Measurements from ENCODE around the gene RRP15. TPM values are rescaled to one million over a fixed set of nuclear protein-coding genes. Genes with fewer than 3 reads are reported as not detected.

RRP15 gene
- total and polyA plus RNA-seq, 2 of the 13 experiments (the other 11 are each of a cell fraction or from before 2014, with no cell fraction given): 2.1 to 37.5 TPM

DNA sequence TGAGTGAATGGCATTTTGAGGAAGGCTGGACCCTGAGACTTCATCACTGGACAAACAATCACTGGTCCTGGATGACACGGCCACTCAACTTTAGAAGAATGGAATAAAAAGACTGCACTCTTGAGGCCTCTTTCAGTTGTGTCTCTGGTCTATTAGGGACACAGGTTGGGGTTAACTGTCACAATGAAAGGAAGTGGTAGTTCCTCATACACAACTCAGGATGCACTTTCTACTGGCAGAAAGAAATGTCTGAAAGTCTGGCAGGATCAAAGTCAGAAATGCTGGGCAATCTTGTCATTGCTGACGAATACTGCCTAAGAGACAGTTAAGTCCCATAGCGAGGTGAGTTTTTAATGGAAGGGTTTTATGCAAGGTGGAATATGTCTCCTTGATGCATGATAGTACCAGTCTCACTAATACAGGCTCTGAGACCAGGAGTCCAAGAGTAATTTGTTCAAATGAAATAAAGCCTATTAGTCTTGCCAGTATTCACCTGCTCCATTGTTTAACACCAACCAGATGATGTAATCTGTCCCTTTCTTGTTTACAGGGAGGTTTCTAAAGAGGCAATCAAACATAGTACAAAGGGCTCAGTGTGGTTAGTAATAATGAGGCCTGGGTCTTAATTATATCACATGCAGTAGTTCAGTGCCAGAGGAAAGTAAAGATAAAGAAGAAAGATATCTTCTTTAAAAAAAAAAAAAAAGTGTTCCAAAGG, 11.2 kb upstream of the RRP15 start:
- 0% methylated on average over 3 of the region's 3 CpGs for WGBS (ENCODE audit: low lambda C conversion rate)

DNA sequence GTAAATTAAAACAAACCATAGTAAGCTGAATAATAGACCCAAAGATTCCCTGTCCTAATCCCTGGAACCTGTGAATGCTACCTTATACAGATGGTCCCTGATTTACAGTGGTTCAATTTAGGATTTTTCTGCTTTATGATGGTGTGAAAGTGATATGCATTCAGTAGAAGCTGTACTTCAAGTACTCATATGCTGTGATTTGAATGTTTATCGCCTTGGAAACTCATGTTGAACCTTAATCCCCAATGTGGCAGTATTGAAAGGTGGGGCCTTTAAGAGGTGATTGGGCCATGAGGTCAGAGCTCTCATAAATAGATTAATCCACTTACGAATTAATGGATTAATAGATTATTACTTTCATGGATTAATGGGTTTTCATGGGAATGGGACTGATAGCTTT, 10.6 kb upstream of the RRP15 start:
- intact Hi-C loops (cut with micrococcal nuclease; ENCODE audit: unreplicated experiment) (no loop called here), in situ Hi-C loops (cut with HindIII; ENCODE audit: extremely low pct_ligation_motif_present, low pct_unique_long_range_greater_than_20kb) (no loop called here)
- H3K79me2 ChIP-seq (ENCODE audit: insufficient read depth, low read length): no peaks in the 10 kb centered on the region
- no peaks in the 10 kb centered on the region for H3K36me3 ChIP-seq (replicated peaks in 1 of 2; ENCODE audit: control insufficient read depth in 1 of 2, insufficient read depth in 2 of 2, low read length in 2 of 2)
- DNase-seq (ENCODE audit: low spot score): no peak
- ATAC-seq: no peak
- no peaks in the 10 kb centered on the region for H3K4me1 ChIP-seq (ENCODE audit: insufficient read depth, low read length)
- no peak overlapping the region for H3K27ac ChIP-seq (ENCODE audit: extremely low read length, insufficient read depth, low read length)
- H3K4me3 ChIP-seq (replicated peaks in 1 of 3; ENCODE audit: insufficient read depth in 1 of 3, low read depth in 2 of 3, low read length in 3 of 3): no peak overlapping the region
- WGBS (ENCODE audit: low lambda C conversion rate): 13% methylated on average over 2 of the region's 2 CpGs
- CTCF ChIA-PET (ENCODE audit: low intra/inter-chr PET ratio, low total read pairs): no interaction called here
- no peaks in the 10 kb centered on the region for H4K20me1 ChIP-seq (ENCODE audit: insufficient read depth, low read length)
- no peak for FAIRE-seq
- no peaks in the 10 kb centered on the region for H3K27me3 ChIP-seq (ENCODE audit: control insufficient read depth in 1 of 2, insufficient read depth in 2 of 2, low read length in 2 of 2)
- no peaks in the 10 kb centered on the region for H3K9me3 ChIP-seq (ENCODE audit: low read length)
- H3K4me2 ChIP-seq (ENCODE audit: low read depth, low read length): no peak overlapping the region
- H3K9ac ChIP-seq (ENCODE audit: insufficient read depth, low read depth, low read length): no peak overlapping the region
- H2AFZ ChIP-seq (ENCODE audit: low read length): no peak overlapping the region
- BruUV-seq (replicated peaks): no TSS peak
- POLR2A ChIA-PET: interaction anchor here (1.0 kb wide), 1 partner anchor 10 kb away, joined by 3 read pairs; the partner anchor contains the start of gene RRP15
- TF ChIP-seq GATA4 (IDR thresholded peaks at IDR 0.05; ENCODE audit: borderline replicate concordance, low read depth) (no peak), ZFP1 (CRISPR knock-in tag; IDR thresholded peaks at IDR 0.05) (no peak), HNF4G (IDR thresholded peaks at IDR 0.05; ENCODE audit: borderline replicate concordance, low read depth, low read length) (no peak), HNF4G (CRISPR knock-in tag; IDR thresholded peaks at IDR 0.05; ENCODE audit: borderline replicate concordance, low read depth) (no peak)
- TF ChIP-seq, protein P1, sequence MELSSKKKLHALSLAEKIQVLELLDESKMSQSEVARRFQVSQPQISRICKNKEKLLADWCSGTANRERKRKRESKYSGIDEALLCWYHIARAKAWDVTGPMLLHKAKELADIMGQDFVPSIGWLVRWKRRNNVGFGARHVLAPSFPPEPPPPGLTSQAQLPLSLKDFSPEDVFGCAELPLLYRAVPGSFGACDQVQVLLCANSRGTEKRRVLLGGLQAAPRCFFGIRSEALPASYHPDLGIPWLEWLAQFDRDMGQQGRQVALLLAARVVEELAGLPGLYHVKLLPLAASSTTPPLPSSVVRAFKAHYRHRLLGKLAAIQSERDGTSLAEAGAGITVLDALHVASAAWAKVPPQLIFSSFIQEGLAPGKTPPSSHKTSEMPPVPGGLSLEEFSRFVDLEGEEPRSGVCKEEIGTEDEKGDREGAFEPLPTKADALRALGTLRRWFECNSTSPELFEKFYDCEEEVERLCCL (CRISPR knock-in tag; IDR thresholded peaks at IDR 0.05; ENCODE audit: borderline replicate concordance): no peak
- TF ChIP-seq, protein P2, sequence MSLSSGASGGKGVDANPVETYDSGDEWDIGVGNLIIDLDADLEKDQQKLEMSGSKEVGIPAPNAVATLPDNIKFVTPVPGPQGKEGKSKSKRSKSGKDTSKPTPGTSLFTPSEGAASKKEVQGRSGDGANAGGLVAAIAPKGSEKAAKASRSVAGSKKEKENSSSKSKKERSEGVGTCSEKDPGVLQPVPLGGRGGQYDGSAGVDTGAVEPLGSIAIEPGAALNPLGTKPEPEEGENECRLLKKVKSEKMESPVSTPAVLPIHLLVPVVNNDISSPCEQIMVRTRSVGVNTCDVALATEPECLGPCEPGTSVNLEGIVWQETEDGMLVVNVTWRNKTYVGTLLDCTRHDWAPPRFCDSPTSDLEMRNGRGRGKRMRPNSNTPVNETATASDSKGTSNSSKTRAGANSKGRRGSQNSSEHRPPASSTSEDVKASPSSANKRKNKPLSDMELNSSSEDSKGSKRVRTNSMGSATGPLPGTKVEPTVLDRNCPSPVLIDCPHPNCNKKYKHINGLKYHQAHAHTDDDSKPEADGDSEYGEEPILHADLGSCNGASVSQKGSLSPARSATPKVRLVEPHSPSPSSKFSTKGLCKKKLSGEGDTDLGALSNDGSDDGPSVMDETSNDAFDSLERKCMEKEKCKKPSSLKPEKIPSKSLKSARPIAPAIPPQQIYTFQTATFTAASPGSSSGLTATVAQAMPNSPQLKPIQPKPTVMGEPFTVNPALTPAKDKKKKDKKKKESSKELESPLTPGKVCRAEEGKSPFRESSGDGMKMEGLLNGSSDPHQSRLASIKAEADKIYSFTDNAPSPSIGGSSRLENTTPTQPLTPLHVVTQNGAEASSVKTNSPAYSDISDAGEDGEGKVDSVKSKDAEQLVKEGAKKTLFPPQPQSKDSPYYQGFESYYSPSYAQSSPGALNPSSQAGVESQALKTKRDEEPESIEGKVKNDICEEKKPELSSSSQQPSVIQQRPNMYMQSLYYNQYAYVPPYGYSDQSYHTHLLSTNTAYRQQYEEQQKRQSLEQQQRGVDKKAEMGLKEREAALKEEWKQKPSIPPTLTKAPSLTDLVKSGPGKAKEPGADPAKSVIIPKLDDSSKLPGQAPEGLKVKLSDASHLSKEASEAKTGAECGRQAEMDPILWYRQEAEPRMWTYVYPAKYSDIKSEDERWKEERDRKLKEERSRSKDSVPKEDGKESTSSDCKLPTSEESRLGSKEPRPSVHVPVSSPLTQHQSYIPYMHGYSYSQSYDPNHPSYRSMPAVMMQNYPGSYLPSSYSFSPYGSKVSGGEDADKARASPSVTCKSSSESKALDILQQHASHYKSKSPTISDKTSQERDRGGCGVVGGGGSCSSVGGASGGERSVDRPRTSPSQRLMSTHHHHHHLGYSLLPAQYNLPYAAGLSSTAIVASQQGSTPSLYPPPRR (CRISPR knock-in tag; IDR thresholded peaks at IDR 0.05; ENCODE audit: borderline replicate concordance): no peak

More for the DNA sequence above, 11.2 kb upstream of the RRP15 start:
- no peak for TF ChIP-seq ZNF777 (CRISPR knock-in tag; IDR thresholded peaks at IDR 0.05)
- TF ChIP-seq, protein P3, sequence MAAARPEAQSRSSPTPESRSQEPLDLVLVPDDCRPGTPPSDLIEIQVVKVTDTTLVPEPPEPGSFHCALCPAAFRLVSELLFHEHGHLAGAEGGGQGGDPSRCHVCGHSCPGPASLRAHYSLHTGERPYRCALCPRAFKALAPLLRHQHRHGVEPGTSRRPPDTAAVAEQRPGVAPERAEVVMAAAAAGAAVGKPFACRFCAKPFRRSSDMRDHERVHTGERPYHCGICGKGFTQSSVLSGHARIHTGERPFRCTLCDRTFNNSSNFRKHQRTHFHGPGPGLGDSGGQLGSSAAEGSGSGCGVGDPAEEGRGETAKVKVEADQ (CRISPR knock-in tag; IDR thresholded peaks at IDR 0.05; ENCODE audit: borderline replicate concordance): no peak
- no peak for TF ChIP-seq ZNF207 (IDR thresholded peaks at IDR 0.05; ENCODE audit: borderline replicate concordance)
- ChIA-PET POLR2A (interaction anchor here (1.0 kb wide), 1 partner anchor 11 kb away, joined by 3 read pairs; the partner anchor contains the start of gene RRP15), CTCF (ENCODE audit: low intra/inter-chr PET ratio, low total read pairs) (no interaction called here)
- Histone ChIP-seq H3K27me3 (ENCODE audit: control insufficient read depth in 1 of 2, insufficient read depth in 2 of 2, low read length in 2 of 2) (no peaks in the 10 kb centered on the region), H2AFZ (ENCODE audit: low read length) (no peak overlapping the region), H3K4me1 (ENCODE audit: insufficient read depth, low read length) (no peaks in the 10 kb centered on the region), H3K79me2 (ENCODE audit: insufficient read depth, low read length) (no peaks in the 10 kb centered on the region), H3K9ac (ENCODE audit: insufficient read depth, low read depth, low read length) (no peak overlapping the region), H3K4me2 (ENCODE audit: low read depth, low read length) (no peak overlapping the region), H4K20me1 (ENCODE audit: insufficient read depth, low read length) (no peaks in the 10 kb centered on the region), H3K36me3 (replicated peaks in 1 of 2; ENCODE audit: control insufficient read depth in 1 of 2, insufficient read depth in 2 of 2, low read length in 2 of 2) (no peaks in the 10 kb centered on the region), H3K9me3 (ENCODE audit: low read length) (no peaks in the 10 kb centered on the region), H3K27ac (ENCODE audit: extremely low read length, insufficient read depth, low read length) (no peak overlapping the region), H3K4me3 (replicated peaks in 1 of 3; ENCODE audit: insufficient read depth in 1 of 3, low read depth in 2 of 3, low read length in 3 of 3) (no peak overlapping the region)
- intact Hi-C loops (cut with micrococcal nuclease; ENCODE audit: unreplicated experiment): no loop called here
- FAIRE-seq (no peak), ATAC-seq (no peak), DNase-seq (ENCODE audit: low spot score) (no peak)
- in situ Hi-C loops (cut with HindIII; ENCODE audit: extremely low pct_ligation_motif_present, low pct_unique_long_range_greater_than_20kb): no loop called here
- BruUV-seq (replicated peaks): no TSS peak

All from HepG2 (cell line).